Vagina (tissue), 2 donors: ENCODE measurements around the gene TNNC1. TPM values are rescaled to one million over a fixed set of nuclear protein-coding genes. Genes with fewer than 3 reads are reported as not detected.
A peak's percentile ranks its signal among the peaks of the same experiment; 100 is the strongest.

Source experiments
- DNase-seq, 2 donors: peaks; one replicate each; pipeline ENCODE4 v3.0.0-alpha.2; 2017; ENCODE audit errors: extremely low spot score in 2 of 2
- H3K27ac ChIP-seq: fragments of 200-600 bp; sonication (generic); one replicate; pipeline ENCODE4 v1.5.1; 2019
- H3K27me3 ChIP-seq: fragments of 200-600 bp; sonication (generic); one replicate; pipeline ENCODE4 v1.5.1; 2019
- H3K36me3 ChIP-seq, 2 donors: fragments of 200-600 bp; sonication (generic); one replicate each; pipeline ENCODE4 v1.5.1; 2017 to 2019
- H3K4me1 ChIP-seq: fragments of 200-600 bp; sonication (generic); one replicate; pipeline ENCODE4 v1.5.1; 2019
- H3K4me3 ChIP-seq, 2 donors: fragments of 200-600 bp; sonication (generic); 1 replicate in 1 of 2; 2 replicates in 1 of 2; pipeline ENCODE4 v1.5.1; 2016 to 2019
- H3K9me3 ChIP-seq: fragments of 200-600 bp; sonication (generic); one replicate; pipeline ENCODE4 v1.5.1; 2019
- POLR2A ChIP-seq, 2 donors: fragments of 450-650 bp; IDR thresholded peaks; one replicate each; pipeline ENCODE4 v1.6.1; 2017; ENCODE audit warnings: antibody characterized with exemption in 2 of 2, mild to moderate bottlenecking in 2 of 2, moderate library complexity in 2 of 2
- POLR2AphosphoS5 ChIP-seq, 2 donors: sonication (generic); formaldehyde crosslinking; IDR thresholded peaks; one replicate each; pipeline ENCODE4 v1.9.0; 2017; ENCODE audit warnings: antibody characterized with exemption in 2 of 2, mild to moderate bottlenecking in 2 of 2, low read depth in 1 of 2; ENCODE audit not compliant: insufficient read depth in 1 of 2
- intact Hi-C: fragments of 100-400 bp; cut with DNase I; formaldehyde crosslinking; loops from one replicate; pipeline ENCODE4 v1.15.1; 2023
- total RNA-seq: library from RNA; depleted of rRNA; stranded (reverse); fragments of >200 nt; gene quantifications from one replicate; pipeline ENCODE4 v1.2.3, GENCODE V29; 2016
- TF ChIP-seq, protein P1 (sequence below), 3 experiments: fragments of 450-650 bp in 2 of 3; fragments of 200-600 bp in 1 of 3; sonication (generic) in 1 of 3; IDR thresholded peaks; one replicate each; pipeline ENCODE4 v1.5.1; 2017 to 2019; ENCODE audit warnings: antibody characterized with exemption in 3 of 3, mild to moderate bottlenecking in 2 of 3, moderate library complexity in 2 of 3

The TNNC1 gene
- total RNA-seq, 1 donor from 2014 or later: 1.7 TPM

DNA sequence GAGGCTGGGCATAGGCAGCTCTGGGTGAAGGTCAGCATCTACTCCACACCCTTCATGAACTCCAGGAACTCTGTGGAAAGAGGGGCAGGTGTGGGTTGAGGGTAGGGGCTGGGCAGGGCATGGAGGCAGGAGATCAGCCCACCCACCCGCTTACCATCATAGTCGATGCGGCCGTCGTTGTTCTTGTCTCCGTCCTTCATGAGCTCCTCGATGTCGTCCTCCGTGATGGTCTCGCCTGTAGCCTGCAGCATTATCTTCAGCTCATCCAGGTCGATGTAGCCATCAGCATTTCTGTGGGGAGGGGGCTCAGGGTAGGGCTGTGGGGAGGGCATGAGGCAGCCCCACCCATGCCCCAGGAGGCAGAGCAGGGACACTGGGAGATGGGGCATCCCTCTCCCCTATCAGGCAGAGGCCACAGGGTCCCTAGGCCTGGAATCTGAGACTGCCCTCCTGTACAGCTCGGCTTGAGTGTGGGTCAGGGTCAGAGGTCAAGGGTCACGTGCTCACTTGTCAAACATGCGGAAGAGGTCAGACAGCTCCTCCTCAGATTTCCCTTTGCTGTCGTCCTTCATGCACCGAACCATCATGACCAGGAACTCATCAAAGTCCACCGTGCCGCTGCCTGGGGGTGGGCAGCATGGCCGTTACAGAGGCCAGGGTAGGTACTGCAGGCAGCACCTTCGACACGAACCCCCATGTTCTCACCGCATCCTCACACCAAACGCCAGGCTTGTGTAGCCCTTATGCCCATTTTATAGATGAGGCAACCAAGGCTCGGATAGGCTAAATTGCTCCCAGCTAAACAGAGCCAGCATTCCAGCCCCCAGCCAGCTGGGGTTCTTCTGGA, 2.4 kb downstream of the TNNC1 start:
- Histone ChIP-seq H3K27me3 (no peaks in the 10 kb centered on the region), H3K9me3 (no peaks in the 10 kb centered on the region), H3K36me3 (no peaks in the 10 kb centered on the region), H3K4me3 (no peak overlapping the region), H3K4me1 (peaks cover 19% of the 10 kb centered on the region), H3K27ac (no peak overlapping the region)
- DNase-seq: no peak
- intact Hi-C loops: no loop called here
- TF ChIP-seq POLR2AphosphoS5 (IDR thresholded peaks at IDR 0.05; ENCODE audit: insufficient read depth in 1 of 2, low read depth in 1 of 2) (no peak), POLR2A (IDR thresholded peaks at IDR 0.05) (no peak)
- TF ChIP-seq, protein P1, sequence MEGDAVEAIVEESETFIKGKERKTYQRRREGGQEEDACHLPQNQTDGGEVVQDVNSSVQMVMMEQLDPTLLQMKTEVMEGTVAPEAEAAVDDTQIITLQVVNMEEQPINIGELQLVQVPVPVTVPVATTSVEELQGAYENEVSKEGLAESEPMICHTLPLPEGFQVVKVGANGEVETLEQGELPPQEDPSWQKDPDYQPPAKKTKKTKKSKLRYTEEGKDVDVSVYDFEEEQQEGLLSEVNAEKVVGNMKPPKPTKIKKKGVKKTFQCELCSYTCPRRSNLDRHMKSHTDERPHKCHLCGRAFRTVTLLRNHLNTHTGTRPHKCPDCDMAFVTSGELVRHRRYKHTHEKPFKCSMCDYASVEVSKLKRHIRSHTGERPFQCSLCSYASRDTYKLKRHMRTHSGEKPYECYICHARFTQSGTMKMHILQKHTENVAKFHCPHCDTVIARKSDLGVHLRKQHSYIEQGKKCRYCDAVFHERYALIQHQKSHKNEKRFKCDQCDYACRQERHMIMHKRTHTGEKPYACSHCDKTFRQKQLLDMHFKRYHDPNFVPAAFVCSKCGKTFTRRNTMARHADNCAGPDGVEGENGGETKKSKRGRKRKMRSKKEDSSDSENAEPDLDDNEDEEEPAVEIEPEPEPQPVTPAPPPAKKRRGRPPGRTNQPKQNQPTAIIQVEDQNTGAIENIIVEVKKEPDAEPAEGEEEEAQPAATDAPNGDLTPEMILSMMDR (IDR thresholded peaks at IDR 0.05): no peak

- no peak overlapping the region for H3K4me3 ChIP-seq
- H3K4me1 ChIP-seq: peaks cover 16% of the 10 kb centered on the region
- TF ChIP-seq, protein P1 (IDR thresholded peaks at IDR 0.05): no peak
- TF ChIP-seq POLR2A (IDR thresholded peaks at IDR 0.05): no peak
- TF ChIP-seq POLR2AphosphoS5 (IDR thresholded peaks at IDR 0.05; ENCODE audit: insufficient read depth in 1 of 2, low read depth in 1 of 2): no peak
- H3K9me3 ChIP-seq: no peaks in the 10 kb centered on the region
- intact Hi-C loops: no loop called here
- no peaks in the 10 kb centered on the region for H3K36me3 ChIP-seq
- H3K27me3 ChIP-seq: no peaks in the 10 kb centered on the region
- no peak for DNase-seq
- no peak overlapping the region for H3K27ac ChIP-seq
Measured at GRCh38 chr3:52450489-52451236, 3.2 kb downstream of the TNNC1 start.

- H3K27me3 ChIP-seq: no peaks in the 10 kb centered on the region
- H3K36me3 ChIP-seq: no peaks in the 10 kb centered on the region
- no peak overlapping the region for H3K27ac ChIP-seq
- TF ChIP-seq, protein P1 (IDR thresholded peaks at IDR 0.05): no peak
- TF ChIP-seq POLR2AphosphoS5 (IDR thresholded peaks at IDR 0.05; ENCODE audit: insufficient read depth in 1 of 2, low read depth in 1 of 2): no peak
- no peak for TF ChIP-seq POLR2A (IDR thresholded peaks at IDR 0.05)
- intact Hi-C loops: no loop called here
- H3K4me1 ChIP-seq: no peaks in the 10 kb centered on the region
- no peak for DNase-seq
- no peaks in the 10 kb centered on the region for H3K9me3 ChIP-seq
- no peak overlapping the region for H3K4me3 ChIP-seq
Measured at GRCh38 chr3:52447512-52448355, 6.1 kb downstream of the TNNC1 start.

GRCh38 chr3:52446631-52447511, 7.0 kb downstream of the TNNC1 start:
- intact Hi-C loops: no loop called here
- H3K9me3 ChIP-seq: no peaks in the 10 kb centered on the region
- H3K27me3 ChIP-seq: no peaks in the 10 kb centered on the region
- no peaks in the 10 kb centered on the region for H3K36me3 ChIP-seq
- no peak for DNase-seq
- no peak overlapping the region for H3K4me3 ChIP-seq
- no peak overlapping the region for H3K27ac ChIP-seq
- no peak for TF ChIP-seq POLR2AphosphoS5 (IDR thresholded peaks at IDR 0.05; ENCODE audit: insufficient read depth in 1 of 2, low read depth in 1 of 2)
- no peak for TF ChIP-seq POLR2A (IDR thresholded peaks at IDR 0.05)
- TF ChIP-seq, protein P1 (IDR thresholded peaks at IDR 0.05): peak; percentile 97 to 100 (median 99)
- no peaks in the 10 kb centered on the region for H3K4me1 ChIP-seq
